ENCODE measurements around the gene APOL6.

APOL6 gene, protein sequence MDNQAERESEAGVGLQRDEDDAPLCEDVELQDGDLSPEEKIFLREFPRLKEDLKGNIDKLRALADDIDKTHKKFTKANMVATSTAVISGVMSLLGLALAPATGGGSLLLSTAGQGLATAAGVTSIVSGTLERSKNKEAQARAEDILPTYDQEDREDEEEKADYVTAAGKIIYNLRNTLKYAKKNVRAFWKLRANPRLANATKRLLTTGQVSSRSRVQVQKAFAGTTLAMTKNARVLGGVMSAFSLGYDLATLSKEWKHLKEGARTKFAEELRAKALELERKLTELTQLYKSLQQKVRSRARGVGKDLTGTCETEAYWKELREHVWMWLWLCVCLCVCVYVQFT

DNA sequence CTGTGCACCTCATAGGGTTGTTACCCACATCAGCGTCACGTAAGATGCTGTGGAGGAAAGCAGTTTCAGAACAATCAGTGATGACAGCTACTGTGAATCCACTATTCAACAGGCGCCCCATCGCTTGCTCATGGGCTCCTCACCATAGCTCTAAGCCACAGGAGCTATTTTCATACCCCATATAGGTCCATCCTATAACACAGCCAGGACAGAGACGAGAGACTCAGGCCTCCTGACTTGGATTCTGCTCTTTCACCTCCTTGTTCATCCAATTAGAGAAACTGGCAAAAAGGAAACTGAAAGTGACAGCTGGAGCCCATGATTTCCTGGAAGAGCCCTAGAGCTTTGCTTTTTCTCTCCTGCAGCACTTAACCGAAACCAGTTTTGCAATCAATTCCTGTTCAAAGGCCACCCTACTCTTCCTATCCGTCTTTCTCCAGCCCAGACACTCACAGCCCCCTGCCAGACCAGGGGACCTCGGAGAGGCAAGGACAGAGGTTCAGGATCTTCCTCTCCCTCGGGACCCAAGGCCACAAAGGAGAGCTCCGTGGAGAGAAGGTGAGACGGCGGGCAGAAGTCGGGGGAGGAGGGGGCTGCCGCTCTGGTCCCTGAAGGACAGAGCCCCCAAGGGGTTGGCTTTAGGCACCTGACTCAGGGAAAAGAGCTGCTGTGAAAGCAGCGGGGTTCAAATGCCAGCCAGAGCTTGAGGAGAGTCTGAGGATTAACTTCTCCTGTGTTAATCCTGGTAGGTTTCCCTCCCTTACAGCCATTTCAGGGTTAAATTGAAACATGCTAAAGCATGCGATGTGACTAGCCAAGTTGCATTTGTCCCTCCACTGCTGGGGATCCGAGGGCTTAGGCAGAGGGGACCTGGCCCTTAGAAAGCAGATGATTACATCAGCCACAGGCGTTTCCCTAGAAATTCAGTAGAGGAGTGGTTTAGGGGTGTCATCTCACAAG lies at the start of gene APOL6:
Gene APOL6 (plus strand): TSS at position 381 of the 960 bp plus-strand sequence. CDS start 7,980 bp downstream, outside the sequence.
- DNase-seq (ENCODE audit: insufficient read length, low spot score) = no peak
- no peak for TF ChIP-seq POLR2A (IDR thresholded peaks at IDR 0.05; ENCODE audit: low read depth, low read length)
- no peak for FAIRE-seq

GRCh38 chr22:35599364-35599763 lies 48.9 kb upstream of the APOL6 start:
- TF ChIP-seq POLR2A (IDR thresholded peaks at IDR 0.05; ENCODE audit: low read depth, low read length) = no peak
- FAIRE-seq (no peak), DNase-seq (ENCODE audit: insufficient read length, low spot score) (no peak)

DNA sequence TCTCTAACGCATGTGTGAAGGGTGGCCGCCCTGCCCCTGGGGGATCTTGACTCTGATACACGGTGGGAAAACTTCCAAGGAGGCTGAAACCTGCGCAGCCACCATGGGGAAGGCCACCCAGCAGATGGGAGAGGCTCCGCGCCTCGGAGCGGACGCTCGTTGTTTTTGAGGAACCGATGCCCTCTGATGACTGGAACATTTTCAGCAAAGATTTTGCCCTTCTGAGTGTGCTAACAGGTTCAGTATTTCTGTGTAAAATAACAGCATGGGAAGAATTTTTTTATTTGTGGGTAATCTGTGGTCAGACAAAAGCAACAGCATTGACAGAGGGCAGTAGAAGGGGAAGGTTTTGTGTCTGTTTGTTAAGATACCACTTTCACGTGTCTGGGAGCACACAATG lies 47.8 kb upstream of the APOL6 start:
- TF ChIP-seq POLR2A (IDR thresholded peaks at IDR 0.05; ENCODE audit: low read depth, low read length) = no peak
- FAIRE-seq = no peak
- no peak for DNase-seq (ENCODE audit: insufficient read length, low spot score)

GRCh38 chr22:35601013-35601580 lies 47.1 kb upstream of the APOL6 start:
- no peak for DNase-seq (ENCODE audit: insufficient read length, low spot score)
- FAIRE-seq = no peak
- no peak for TF ChIP-seq POLR2A (IDR thresholded peaks at IDR 0.05; ENCODE audit: low read depth, low read length)

GRCh38 chr22:35601743-35602615 lies 46.3 kb upstream of the APOL6 start:
- DNase-seq (ENCODE audit: insufficient read length, low spot score) = peak; percentile 40
- TF ChIP-seq POLR2A (IDR thresholded peaks at IDR 0.05; ENCODE audit: low read depth, low read length) = no peak
- FAIRE-seq = peak; percentile 30

GRCh38 chr22:35604621-35605368 lies 43.5 kb upstream of the APOL6 start:
- TF ChIP-seq POLR2A (IDR thresholded peaks at IDR 0.05; ENCODE audit: low read depth, low read length) = no peak
- DNase-seq (ENCODE audit: insufficient read length, low spot score) (no peak), FAIRE-seq (no peak)

GRCh38 chr22:35605369-35605680 lies 42.9 kb upstream of the APOL6 start:
- FAIRE-seq (no peak), DNase-seq (ENCODE audit: insufficient read length, low spot score) (no peak)
- no peak for TF ChIP-seq POLR2A (IDR thresholded peaks at IDR 0.05; ENCODE audit: low read depth, low read length)

DNA sequence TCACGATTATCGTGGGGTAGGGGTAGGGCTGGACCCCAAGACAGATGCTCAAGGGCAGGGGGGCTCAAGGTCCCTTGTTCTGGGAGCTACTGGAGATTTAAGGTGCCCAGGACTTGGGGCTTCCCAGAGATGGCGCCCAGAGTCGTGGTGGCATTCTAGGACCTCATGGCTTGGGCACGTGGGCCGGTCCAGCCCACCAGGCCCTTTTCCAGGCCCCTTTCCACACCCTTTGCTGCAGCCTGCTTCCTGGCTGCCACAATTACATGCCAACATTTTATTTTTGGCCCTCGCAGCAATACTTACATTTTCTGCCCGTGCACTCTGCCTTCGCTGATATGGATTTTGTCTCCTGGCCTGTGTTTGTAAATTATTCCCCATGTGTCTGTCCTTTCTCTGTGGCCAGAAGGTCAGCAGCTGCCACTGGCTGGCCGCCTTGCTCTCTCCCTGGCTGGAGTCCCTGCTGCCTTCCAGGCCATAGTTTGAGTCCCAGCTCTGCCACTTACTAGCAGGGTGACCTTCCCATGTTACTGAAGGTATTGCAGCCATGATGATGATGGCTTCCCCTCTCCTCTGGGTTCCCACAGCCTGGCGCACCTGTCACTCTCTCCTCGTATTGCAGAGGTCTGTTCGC lies 42.3 kb upstream of the APOL6 start:
- FAIRE-seq (no peak), DNase-seq (ENCODE audit: insufficient read length, low spot score) (no peak)
- no peak for TF ChIP-seq POLR2A (IDR thresholded peaks at IDR 0.05; ENCODE audit: low read depth, low read length)

- FAIRE-seq (no peak), DNase-seq (ENCODE audit: insufficient read length, low spot score) (no peak)
- no peak for TF ChIP-seq POLR2A (IDR thresholded peaks at IDR 0.05; ENCODE audit: low read depth, low read length)
Observed at GRCh38 chr22:35606916-35607315, 41.3 kb upstream of the APOL6 start.

- FAIRE-seq (no peak), DNase-seq (ENCODE audit: insufficient read length, low spot score) (no peak)
- no peak for TF ChIP-seq POLR2A (IDR thresholded peaks at IDR 0.05; ENCODE audit: low read depth, low read length)
Observed at GRCh38 chr22:35608088-35608487, 40.2 kb upstream of the APOL6 start.

- DNase-seq (ENCODE audit: insufficient read length, low spot score) (no peak), FAIRE-seq (no peak)
- no peak for TF ChIP-seq POLR2A (IDR thresholded peaks at IDR 0.05; ENCODE audit: low read depth, low read length)
Observed at GRCh38 chr22:35609261-35609660, 39.0 kb upstream of the APOL6 start.

- no peak for DNase-seq (ENCODE audit: insufficient read length, low spot score)
- FAIRE-seq = no peak
- no peak for TF ChIP-seq POLR2A (IDR thresholded peaks at IDR 0.05; ENCODE audit: low read depth, low read length)
Observed at GRCh38 chr22:35609761-35610160, 38.5 kb upstream of the APOL6 start.
